GM12878 (cell line): ENCODE data around the gene MBD3L5. TPM values are rescaled to one million over a fixed set of nuclear protein-coding genes. Genes with fewer than 3 reads are reported as not detected.
"Not testable (repeated sequence)": the region's sequence is repeated elsewhere in the genome, so short reads cannot be mapped to it uniquely, and the experiment has no call there.

ENCODE experiments used
- ATAC-seq: fragments of 200-7000 bp; cut with Tn5 transposase; 3 replicates; pipeline ENCODE4 v1.9.1; 2020; ENCODE audit warnings: mild to moderate bottlenecking, moderate library complexity
- BruUV-seq: library from RNA; stranded (reverse); fragments of 400-500 nt; replicated peaks from 2 replicates; lab custom pipeline; 2021; lab: Mats Ljungman, UMichigan
- CTCF ChIA-PET: fragments of 300-600 bp; sonication (Branson Sonifier 250); formaldehyde crosslinking; extraction: SDS; loops from one replicate; lab custom pipeline; 2021; ENCODE audit warnings: inconsistent platforms; lab: Yijun Ruan, JAX
- POLR2A ChIA-PET: fragments of 350-600 bp; formaldehyde crosslinking; extraction: SDS; loops from one replicate; lab custom pipeline; 2021; ENCODE audit warnings: inconsistent platforms; lab: Charles Lee
- RAD21 ChIA-PET: fragments of 300-600 bp; sonication (Branson Sonifier 250); formaldehyde crosslinking; loops from one replicate; lab custom pipeline; 2023; ENCODE audit warnings: antibody characterized with exemption; ENCODE audit not compliant: unreplicated experiment; lab: Charles Lee
- SMC1A ChIA-PET: fragments of 300-600 bp; sonication (Branson Sonifier 250); formaldehyde crosslinking; loops from one replicate; lab custom pipeline; 2023; ENCODE audit not compliant: unreplicated experiment, uncharacterized antibody; lab: Charles Lee
- DNase-seq: peaks from one replicate; pipeline ENCODE4 v3.0.0-alpha.2; 2011; ENCODE audit warnings: low read depth, low spot score
- FAIRE-seq: peaks from 3 replicates; lab custom pipeline; 2011; peaks lifted over from hg19 to GRCh38; lab: Jason Lieb, UNC
- H2AFZ ChIP-seq: 2 replicates; pipeline ENCODE4 v1.6.0; 2011; ENCODE audit warnings: low read depth, low read length, control low read depth; ENCODE audit not compliant: control insufficient read depth
- H3K27ac ChIP-seq: 2 replicates; pipeline ENCODE4 v1.5.1; 2011; ENCODE audit warnings: control low read depth; ENCODE audit not compliant: control insufficient read depth, insufficient read depth
- H3K27me3 ChIP-seq, 2 experiments: replicated peaks in 1 of 2; 2 replicates each; pipeline versions ENCODE4 v1.6.0 to v1.6.1; 2011; ENCODE audit warnings: low read length in 1 of 2; ENCODE audit not compliant: control insufficient read depth in 2 of 2, insufficient read depth in 2 of 2
- H3K36me3 ChIP-seq, 2 experiments: 2 replicates each; pipeline ENCODE4 v1.5.1; 2011; ENCODE audit warnings: low read length in 1 of 2; ENCODE audit not compliant: control insufficient read depth in 2 of 2, insufficient read depth in 2 of 2
- H3K4me1 ChIP-seq: 2 replicates; pipeline ENCODE4 v1.6.1; 2011; ENCODE audit warnings: mild to moderate bottlenecking, low read length, moderate library complexity, mixed read lengths; ENCODE audit not compliant: control insufficient read depth, insufficient read depth
- H3K4me2 ChIP-seq: 2 replicates; pipeline ENCODE4 v1.6.0; 2011; ENCODE audit warnings: control low read depth; ENCODE audit not compliant: control insufficient read depth, insufficient read depth
- H3K4me3 ChIP-seq: fragments of 200-600 bp; sonication (generic); 2 replicates; pipeline ENCODE4 v1.5.1; 2016
- H3K79me2 ChIP-seq: 2 replicates; pipeline ENCODE4 v1.6.0; 2011; ENCODE audit warnings: low read length; ENCODE audit not compliant: control insufficient read depth, insufficient read depth
- H3K9ac ChIP-seq: 2 replicates; pipeline ENCODE4 v1.8.0; 2011; ENCODE audit warnings: low read length, control low read depth, mixed read lengths; ENCODE audit not compliant: control insufficient read depth, insufficient read depth
- H3K9me3 ChIP-seq: replicated peaks from 3 replicates; pipeline ENCODE4 v1.5.1; 2011; ENCODE audit warnings: mild to moderate bottlenecking, low read length; ENCODE audit not compliant: control insufficient read depth, insufficient read depth
- H4K20me1 ChIP-seq: 2 replicates; pipeline ENCODE4 v1.6.0; 2011; ENCODE audit not compliant: control insufficient read depth, insufficient read depth
- WGBS: methylation state at CpG from one replicate; pipeline ENCODE4 v1.1.6; 2016; ENCODE audit warnings: low lambda C conversion rate; ENCODE audit not compliant: insufficient replicate concordance, insufficient coverage; ENCODE audit errors: missing lambda C conversion rate; 5-methylcytosine and 5-hydroxymethylcytosine counted together
- in situ Hi-C: fragments of 300-500 bp; cut with MboI; formaldehyde crosslinking; loops from 9 replicates; pipeline ENCODE4 v1.14.3; 2018; ENCODE audit warnings: mixed read lengths
- intact Hi-C: fragments of 100-400 bp; cut with micrococcal nuclease; formaldehyde crosslinking; loops from one replicate; pipeline ENCODE4 v1.14.2; 2022; ENCODE audit not compliant: unreplicated experiment
- polyA plus RNA-seq, 11 experiments: library from polyadenylated mRNA; depleted of rRNA in 4 of 11; unstranded in 6 of 11; stranded (reverse) in 5 of 11; fragments of >200 nt; fragmentation: Nextera tagmentation in 4 of 11; fragmentation: Illumina TruSeq in 1 of 11; extraction: Ambion mirVana in 4 of 11; extraction: Trizol in 1 of 11; gene quantifications; 1 replicate in 1 of 11; 2 replicates in 10 of 11; pipeline versions ENCODE4 v1.2.1 to v1.2.3, GENCODE V29; 2011 to 2016; ENCODE audit warnings: inconsistent platforms in 2 of 11, missing spikeins in 2 of 11, low read depth in 1 of 11
- total RNA-seq, 4 experiments: library from RNA; depleted of rRNA in 3 of 4; stranded (reverse); fragments of >200 nt in 3 of 4; fragmentation: Illumina TruSeq in 1 of 4; extraction: Trizol in 1 of 4; gene quantifications; 2 replicates each; pipeline versions ENCODE4 v1.2.1 to v1.2.3, GENCODE V29; 2013 to 2021

MBD3L5 gene
- total and polyA plus RNA-seq, 10 of the 15 experiments (the other 5 are each of a cell fraction or from before 2014, with no cell fraction given) = not detected

GRCh38 chr19:7058576-7058975 lies 28.2 kb downstream of the MBD3L5 start, which contains the start of gene MBD3L3:
TSS of gene MBD3L3 (minus strand) at chr19:7058676. CDS start at chr19:7058605, 71 bp downstream.
- H3K4me2 ChIP-seq, H3K27ac ChIP-seq, H4K20me1 ChIP-seq, H3K4me3 ChIP-seq, in situ Hi-C loops, H3K79me2 ChIP-seq, ATAC-seq, CTCF ChIA-PET, POLR2A ChIA-PET, H2AFZ ChIP-seq, H3K9ac ChIP-seq, FAIRE-seq, H3K27me3 ChIP-seq, DNase-seq, intact Hi-C loops, RAD21 ChIA-PET, BruUV-seq, H3K4me1 ChIP-seq, SMC1A ChIA-PET, H3K9me3 ChIP-seq, H3K36me3 ChIP-seq: not testable (repeated sequence)
- no CpG with 5 or more reads among the region's 8 CpGs for WGBS

- H3K27me3 ChIP-seq, in situ Hi-C loops, H3K4me2 ChIP-seq, H3K27ac ChIP-seq, BruUV-seq, H3K9me3 ChIP-seq, H3K36me3 ChIP-seq, DNase-seq, H2AFZ ChIP-seq, CTCF ChIA-PET, H3K79me2 ChIP-seq, H3K4me3 ChIP-seq, intact Hi-C loops, ATAC-seq, H4K20me1 ChIP-seq, H3K9ac ChIP-seq, FAIRE-seq, H3K4me1 ChIP-seq, SMC1A ChIA-PET, RAD21 ChIA-PET, POLR2A ChIA-PET: not testable (repeated sequence)
- WGBS = 2% methylated on average over 1 of the region's 2 CpGs
These were observed 29.6 kb downstream of the MBD3L5 start for GRCh38 chr19:7059977-7060376.
